ENCODE measurements around the gene LIMK1. TPM values are rescaled to one million over a fixed set of nuclear protein-coding genes. Genes with fewer than 3 reads are reported as not detected.

The LIMK1 gene
- total RNA-seq, 6 experiments from 2014 or later, result 57.8 to 75.6 (median 67.2) TPM

DNA sequence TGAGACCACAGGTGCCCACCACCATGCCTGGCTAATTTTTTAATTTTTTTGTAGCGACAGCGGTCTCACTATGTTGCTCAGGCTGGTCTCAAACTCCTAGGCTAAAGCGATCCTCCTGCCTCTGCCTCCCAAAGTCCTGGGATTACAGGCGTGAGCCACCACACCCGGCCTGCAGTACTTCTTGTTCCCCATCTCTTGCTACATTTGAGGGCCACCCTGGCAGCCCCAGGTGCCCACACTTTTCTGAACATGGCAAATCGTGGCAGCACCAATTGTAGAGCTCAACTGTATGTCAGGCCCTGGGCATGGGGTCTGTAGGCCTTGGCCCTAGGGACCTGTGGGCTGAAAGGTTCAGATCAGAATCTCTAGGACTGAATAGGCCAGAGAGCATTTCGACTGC is 25.1 kb upstream of the LIMK1 start:
- no peaks in the 10 kb centered on the region for H3K9me3 Mint-ChIP-seq

DNA sequence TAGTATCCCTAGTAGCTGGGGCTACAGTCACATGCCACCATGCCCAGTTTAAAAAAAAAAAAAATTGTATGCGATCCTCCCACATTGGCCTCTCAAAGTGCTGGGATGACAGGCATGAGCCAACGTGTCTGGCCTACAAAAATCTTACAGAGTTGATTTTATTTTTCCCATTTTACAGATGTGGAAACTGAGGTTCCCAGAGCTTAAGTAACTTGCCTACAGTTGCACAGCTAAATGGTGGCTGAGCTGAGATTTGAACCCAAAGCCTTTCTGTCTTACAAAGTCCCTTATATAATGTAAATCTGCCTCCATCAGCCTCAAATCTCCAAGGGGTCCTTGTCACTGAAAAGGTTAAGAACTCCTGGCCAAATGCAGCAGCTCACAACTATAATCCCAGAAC is 24.6 kb upstream of the LIMK1 start:
- Mint-ChIP-seq H3K27ac (no peak overlapping the region), H3K4me3 (no peak overlapping the region), H3K9me3 (no peaks in the 10 kb centered on the region), H3K4me1 (ENCODE audit: low read depth) (peaks cover 9% of the 10 kb centered on the region), H3K36me3 (ENCODE audit: low read depth) (no peaks in the 10 kb centered on the region), H3K27me3 (ENCODE audit: insufficient read depth) (peaks cover 2% of the 10 kb centered on the region; the same call in 1 of the 2 replicates)
- TF ChIP-seq, protein P1, sequence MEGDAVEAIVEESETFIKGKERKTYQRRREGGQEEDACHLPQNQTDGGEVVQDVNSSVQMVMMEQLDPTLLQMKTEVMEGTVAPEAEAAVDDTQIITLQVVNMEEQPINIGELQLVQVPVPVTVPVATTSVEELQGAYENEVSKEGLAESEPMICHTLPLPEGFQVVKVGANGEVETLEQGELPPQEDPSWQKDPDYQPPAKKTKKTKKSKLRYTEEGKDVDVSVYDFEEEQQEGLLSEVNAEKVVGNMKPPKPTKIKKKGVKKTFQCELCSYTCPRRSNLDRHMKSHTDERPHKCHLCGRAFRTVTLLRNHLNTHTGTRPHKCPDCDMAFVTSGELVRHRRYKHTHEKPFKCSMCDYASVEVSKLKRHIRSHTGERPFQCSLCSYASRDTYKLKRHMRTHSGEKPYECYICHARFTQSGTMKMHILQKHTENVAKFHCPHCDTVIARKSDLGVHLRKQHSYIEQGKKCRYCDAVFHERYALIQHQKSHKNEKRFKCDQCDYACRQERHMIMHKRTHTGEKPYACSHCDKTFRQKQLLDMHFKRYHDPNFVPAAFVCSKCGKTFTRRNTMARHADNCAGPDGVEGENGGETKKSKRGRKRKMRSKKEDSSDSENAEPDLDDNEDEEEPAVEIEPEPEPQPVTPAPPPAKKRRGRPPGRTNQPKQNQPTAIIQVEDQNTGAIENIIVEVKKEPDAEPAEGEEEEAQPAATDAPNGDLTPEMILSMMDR (IDR thresholded peaks at IDR 0.05), result no peak
- no peak for DNase-seq

More for the DNA sequence above, 25.1 kb upstream of the LIMK1 start:
- no peak for DNase-seq
- no peak overlapping the region for H3K4me3 Mint-ChIP-seq
- TF ChIP-seq, protein P1 (IDR thresholded peaks at IDR 0.05), result no peak
- H3K36me3 Mint-ChIP-seq (ENCODE audit: low read depth), result no peaks in the 10 kb centered on the region
- H3K27me3 Mint-ChIP-seq (ENCODE audit: insufficient read depth), result peaks cover 2% of the 10 kb centered on the region; the same call in 1 of the 2 replicates
- peaks cover 9% of the 10 kb centered on the region for H3K4me1 Mint-ChIP-seq (ENCODE audit: low read depth)
- no peak overlapping the region for H3K27ac Mint-ChIP-seq

DNA sequence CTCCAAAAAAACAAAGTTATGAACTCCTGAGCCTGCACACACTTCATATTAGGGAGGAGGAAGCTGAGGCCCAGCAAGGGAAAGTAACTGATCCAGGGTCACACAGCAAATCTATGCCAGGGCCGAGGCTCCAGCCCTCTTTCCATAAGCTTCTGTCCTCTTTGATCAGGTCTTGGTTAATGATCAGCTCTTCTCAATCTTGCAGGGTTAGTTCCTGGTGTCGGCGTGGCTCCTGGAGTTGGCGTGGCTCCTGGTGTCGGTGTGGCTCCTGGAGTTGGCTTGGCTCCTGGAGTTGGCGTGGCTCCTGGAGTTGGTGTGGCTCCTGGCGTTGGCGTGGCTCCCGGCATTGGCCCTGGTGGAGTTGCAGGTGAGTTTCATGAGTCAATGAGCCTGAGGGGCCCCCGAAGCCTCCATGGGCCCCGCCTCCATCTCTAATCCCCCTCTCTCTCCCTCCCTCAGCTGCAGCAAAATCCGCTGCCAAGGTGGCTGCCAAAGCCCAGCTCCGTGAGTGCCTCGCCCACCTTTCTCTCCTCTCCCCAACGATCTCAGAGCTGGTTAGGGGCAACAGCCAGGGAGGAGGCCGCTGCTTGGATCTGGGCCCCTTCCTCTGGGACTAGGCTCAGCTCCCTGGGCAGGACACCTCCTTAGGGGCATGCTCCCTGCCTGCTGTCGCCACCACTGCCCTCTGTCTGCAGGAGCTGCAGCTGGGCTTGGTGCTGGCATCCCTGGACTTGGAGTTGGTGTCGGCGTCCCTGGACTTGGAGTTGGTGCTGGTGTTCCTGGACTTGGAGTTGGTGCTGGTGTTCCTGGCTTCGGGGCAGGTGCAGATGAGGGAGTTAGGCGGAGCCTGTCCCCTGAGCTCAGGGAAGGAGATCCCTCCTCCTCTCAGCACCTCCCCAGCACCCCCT is 23.7 kb upstream of the LIMK1 start:
- no peaks in the 10 kb centered on the region for H3K9me3 Mint-ChIP-seq
- TF ChIP-seq, protein P1 (IDR thresholded peaks at IDR 0.05), result peak; percentile 15; the same call in 1 of the 2 replicates
- H3K36me3 Mint-ChIP-seq (ENCODE audit: low read depth), result no peaks in the 10 kb centered on the region
- H3K27me3 Mint-ChIP-seq (ENCODE audit: insufficient read depth), result peaks cover 2% of the 10 kb centered on the region; the same call in 1 of the 2 replicates
- peaks cover 9% of the 10 kb centered on the region for H3K4me1 Mint-ChIP-seq (ENCODE audit: low read depth)
- H3K4me3 Mint-ChIP-seq, result no peak overlapping the region
- no peak for DNase-seq
- H3K27ac Mint-ChIP-seq, result no peak overlapping the region

DNA sequence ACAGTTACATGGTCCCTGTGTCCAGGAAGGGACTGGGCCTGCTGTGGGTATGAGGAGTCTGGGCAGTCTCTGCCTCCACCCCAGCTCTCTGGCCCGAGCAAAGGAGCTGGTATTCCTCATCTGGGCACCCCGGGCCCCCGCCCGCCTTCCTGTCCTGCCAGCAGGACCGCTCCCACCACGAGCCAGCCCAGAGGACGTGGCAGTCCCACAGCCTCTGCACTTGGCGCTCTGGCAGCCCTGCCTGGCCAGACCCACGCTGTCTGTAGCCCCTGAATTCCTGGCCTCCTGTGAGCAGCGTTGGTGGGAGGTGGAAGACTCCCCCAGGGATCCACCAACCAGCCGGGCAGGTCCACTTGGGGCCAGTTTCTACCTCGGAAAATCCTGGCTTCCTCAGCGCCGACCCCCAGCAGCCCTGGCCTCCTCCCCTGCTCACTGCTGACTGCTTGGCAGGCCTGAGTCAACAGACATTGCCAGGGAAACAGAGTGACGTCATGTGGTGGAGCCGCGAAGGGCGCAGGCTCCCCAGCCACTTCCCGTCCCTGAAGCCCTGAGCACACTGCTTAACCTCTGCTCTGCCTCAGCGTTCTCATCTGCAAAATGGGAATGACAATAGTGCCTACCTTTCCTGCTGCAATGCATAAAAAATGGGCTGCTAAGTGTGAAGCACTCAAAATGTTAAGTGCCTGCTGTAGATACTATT is 21.6 kb upstream of the LIMK1 start:
- peak overlapping the region; percentile 81 for H3K4me3 Mint-ChIP-seq
- H3K36me3 Mint-ChIP-seq (ENCODE audit: low read depth), result no peaks in the 10 kb centered on the region

DNA sequence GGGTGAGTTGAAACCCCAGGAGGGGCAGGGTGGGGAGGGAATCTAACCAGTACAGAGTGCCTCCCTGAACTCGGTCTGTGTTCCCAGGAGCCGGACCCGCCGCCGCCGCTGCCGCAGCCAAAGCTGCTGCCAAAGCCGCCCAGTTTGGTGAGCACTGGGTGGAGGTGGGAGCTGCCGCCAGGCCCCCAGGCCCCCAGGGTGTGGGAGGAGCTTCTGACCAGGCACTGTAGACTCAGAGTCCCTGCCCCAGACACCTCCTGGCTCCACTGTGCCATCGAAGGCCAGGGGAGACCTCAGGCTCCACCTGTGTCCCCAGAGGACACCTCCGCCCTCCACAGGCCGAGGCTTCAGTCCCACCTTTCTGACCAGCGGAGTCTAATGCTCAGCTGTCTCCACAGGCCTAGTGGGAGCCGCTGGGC is 20.4 kb upstream of the LIMK1 start:
- Mint-ChIP-seq H3K9me3 (no peaks in the 10 kb centered on the region), H3K27me3 (ENCODE audit: insufficient read depth) (peaks cover 2% of the 10 kb centered on the region; the same call in 1 of the 2 replicates), H3K4me1 (ENCODE audit: low read depth) (peaks cover 9% of the 10 kb centered on the region), H3K27ac (no peak overlapping the region), H3K36me3 (ENCODE audit: low read depth) (no peaks in the 10 kb centered on the region), H3K4me3 (no peak overlapping the region)
- TF ChIP-seq, protein P1 (IDR thresholded peaks at IDR 0.05), result no peak
- no peak for DNase-seq

More for the DNA sequence above, 21.6 kb upstream of the LIMK1 start:
- Mint-ChIP-seq H3K4me1 (ENCODE audit: low read depth) (peaks cover 9% of the 10 kb centered on the region), H3K27me3 (ENCODE audit: insufficient read depth) (peaks cover 2% of the 10 kb centered on the region; the same call in 1 of the 2 replicates), H3K27ac (peak overlapping the region; percentile 100), H3K9me3 (no peaks in the 10 kb centered on the region)
- peak; percentile 83 for DNase-seq
- TF ChIP-seq, protein P1 (IDR thresholded peaks at IDR 0.05), result no peak

Measured in HFFc6 (cell line).